GM12878 (cell line): ENCODE data around the gene GRPEL2. TPM values are rescaled to one million over a fixed set of nuclear protein-coding genes. Genes with fewer than 3 reads are reported as not detected.

ENCODE experiments used
- ATAC-seq: fragments of 200-7000 bp; cut with Tn5 transposase; 3 replicates; pipeline ENCODE4 v1.9.1; 2020; ENCODE audit warnings: mild to moderate bottlenecking, moderate library complexity
- BruUV-seq: library from RNA; stranded (reverse); fragments of 400-500 nt; replicated peaks from 2 replicates; lab custom pipeline; 2021; lab: Mats Ljungman, UMichigan
- CTCF ChIA-PET: fragments of 300-600 bp; sonication (Branson Sonifier 250); formaldehyde crosslinking; extraction: SDS; loops from one replicate; lab custom pipeline; 2021; ENCODE audit warnings: inconsistent platforms; lab: Yijun Ruan, JAX
- POLR2A ChIA-PET: fragments of 350-600 bp; formaldehyde crosslinking; extraction: SDS; loops from one replicate; lab custom pipeline; 2021; ENCODE audit warnings: inconsistent platforms; lab: Charles Lee
- RAD21 ChIA-PET: fragments of 300-600 bp; sonication (Branson Sonifier 250); formaldehyde crosslinking; loops from one replicate; lab custom pipeline; 2023; ENCODE audit warnings: antibody characterized with exemption; ENCODE audit not compliant: unreplicated experiment; lab: Charles Lee
- SMC1A ChIA-PET: fragments of 300-600 bp; sonication (Branson Sonifier 250); formaldehyde crosslinking; loops from one replicate; lab custom pipeline; 2023; ENCODE audit not compliant: unreplicated experiment, uncharacterized antibody; lab: Charles Lee
- DNase-seq: peaks from one replicate; pipeline ENCODE4 v3.0.0-alpha.2; 2011; ENCODE audit warnings: low read depth, low spot score
- FAIRE-seq: peaks from 3 replicates; lab custom pipeline; 2011; peaks lifted over from hg19 to GRCh38; lab: Jason Lieb, UNC
- H2AFZ ChIP-seq: 2 replicates; pipeline ENCODE4 v1.6.0; 2011; ENCODE audit warnings: low read depth, low read length, control low read depth; ENCODE audit not compliant: control insufficient read depth
- H3K27ac ChIP-seq: 2 replicates; pipeline ENCODE4 v1.5.1; 2011; ENCODE audit warnings: control low read depth; ENCODE audit not compliant: control insufficient read depth, insufficient read depth
- H3K27me3 ChIP-seq, 2 experiments: replicated peaks in 1 of 2; 2 replicates each; pipeline versions ENCODE4 v1.6.0 to v1.6.1; 2011; ENCODE audit warnings: low read length in 1 of 2; ENCODE audit not compliant: control insufficient read depth in 2 of 2, insufficient read depth in 2 of 2
- H3K36me3 ChIP-seq, 2 experiments: 2 replicates each; pipeline ENCODE4 v1.5.1; 2011; ENCODE audit warnings: low read length in 1 of 2; ENCODE audit not compliant: control insufficient read depth in 2 of 2, insufficient read depth in 2 of 2
- H3K4me1 ChIP-seq: 2 replicates; pipeline ENCODE4 v1.6.1; 2011; ENCODE audit warnings: mild to moderate bottlenecking, low read length, moderate library complexity, mixed read lengths; ENCODE audit not compliant: control insufficient read depth, insufficient read depth
- H3K4me2 ChIP-seq: 2 replicates; pipeline ENCODE4 v1.6.0; 2011; ENCODE audit warnings: control low read depth; ENCODE audit not compliant: control insufficient read depth, insufficient read depth
- H3K4me3 ChIP-seq: fragments of 200-600 bp; sonication (generic); 2 replicates; pipeline ENCODE4 v1.5.1; 2016
- H3K79me2 ChIP-seq: 2 replicates; pipeline ENCODE4 v1.6.0; 2011; ENCODE audit warnings: low read length; ENCODE audit not compliant: control insufficient read depth, insufficient read depth
- H3K9ac ChIP-seq: 2 replicates; pipeline ENCODE4 v1.8.0; 2011; ENCODE audit warnings: low read length, control low read depth, mixed read lengths; ENCODE audit not compliant: control insufficient read depth, insufficient read depth
- H3K9me3 ChIP-seq: replicated peaks from 3 replicates; pipeline ENCODE4 v1.5.1; 2011; ENCODE audit warnings: mild to moderate bottlenecking, low read length; ENCODE audit not compliant: control insufficient read depth, insufficient read depth
- H4K20me1 ChIP-seq: 2 replicates; pipeline ENCODE4 v1.6.0; 2011; ENCODE audit not compliant: control insufficient read depth, insufficient read depth
- ATF3 ChIP-seq: IDR thresholded peaks from 2 replicates; pipeline ENCODE4 v1.6.1; 2011; ENCODE audit warnings: low read depth, mild to moderate bottlenecking, low read length, moderate library complexity, borderline replicate concordance; ENCODE audit errors: extremely low read depth
- BACH1 ChIP-seq: fragments of 450-650 bp; IDR thresholded peaks from 2 replicates; pipeline ENCODE4 v1.6.1; 2017; ENCODE audit warnings: mild to moderate bottlenecking, borderline replicate concordance
- CHD4 ChIP-seq: fragments of 200-600 bp; sonication (generic); IDR thresholded peaks from 2 replicates; pipeline ENCODE4 v1.6.1; 2016; ENCODE audit warnings: mild to moderate bottlenecking
- CREM ChIP-seq: IDR thresholded peaks from 2 replicates; pipeline ENCODE4 v1.6.1; 2014; ENCODE audit warnings: antibody characterized with exemption, low read depth
- DPF2 ChIP-seq: fragments of 450-650 bp; IDR thresholded peaks from 2 replicates; pipeline ENCODE4 v1.6.1; 2017; ENCODE audit warnings: mild to moderate bottlenecking
- EP300 ChIP-seq, 2 experiments: fragments of 150-350 bp in 1 of 2; IDR thresholded peaks; 2 replicates each; pipeline ENCODE4 v1.6.1; 2011 to 2012; ENCODE audit warnings: low read depth in 2 of 2, low read length in 2 of 2, borderline replicate concordance in 1 of 2, improper control_type of control experiment in 1 of 2, inconsistent platforms in 1 of 2; ENCODE audit not compliant: control insufficient read depth in 1 of 2
- ETV6 ChIP-seq, 2 experiments: fragments of 450-650 bp in 1 of 2; IDR thresholded peaks in 1 of 2; conservative IDR thresholded peaks in 1 of 2; 2 replicates each; pipeline ENCODE4 v1.6.1; 2014; ENCODE audit warnings: antibody characterized with exemption in 1 of 2, borderline replicate concordance in 1 of 2, low read depth in 1 of 2, mild to moderate bottlenecking in 1 of 2, moderate library complexity in 1 of 2
- KLF5 ChIP-seq: fragments of 450-650 bp; IDR thresholded peaks from 2 replicates; pipeline ENCODE4 v1.6.1; 2014; ENCODE audit warnings: mild to moderate bottlenecking; ENCODE audit not compliant: partially characterized antibody
- MYB ChIP-seq: fragments of 150-350 bp; IDR thresholded peaks from 2 replicates; pipeline ENCODE4 v1.6.1; 2014; ENCODE audit warnings: mild to moderate bottlenecking, low read depth, low read length, borderline replicate concordance
- POLR2A ChIP-seq: IDR thresholded peaks from 2 replicates; pipeline ENCODE4 v1.6.1; 2011; ENCODE audit warnings: low read depth, mild to moderate bottlenecking, low read length
- PRDM15 ChIP-seq: fragments of 450-650 bp; formaldehyde crosslinking; IDR thresholded peaks from 2 replicates; pipeline ENCODE4 v1.4.0; 2020; ENCODE audit warnings: mild to moderate bottlenecking, moderate library complexity
- RAD51 ChIP-seq: fragments of 450-650 bp; IDR thresholded peaks from 2 replicates; pipeline ENCODE4 v1.6.1; 2016; ENCODE audit warnings: moderate library complexity, mild to moderate bottlenecking, inconsistent platforms
- USF2 ChIP-seq: IDR thresholded peaks from 2 replicates; pipeline ENCODE4 v1.6.1; 2011; ENCODE audit warnings: low read depth, low read length, improper control_type of control experiment, borderline replicate concordance
- YY1 ChIP-seq: IDR thresholded peaks from 2 replicates; pipeline ENCODE4 v1.6.1; 2011; ENCODE audit warnings: low read depth, mild to moderate bottlenecking, low read length
- ZBTB11 ChIP-seq: fragments of 450-650 bp; formaldehyde crosslinking; IDR thresholded peaks from 2 replicates; pipeline ENCODE4 v1.5.0; 2022; ENCODE audit warnings: mild to moderate bottlenecking, missing genetic modification characterization
- WGBS: methylation state at CpG from one replicate; pipeline ENCODE4 v1.1.6; 2016; ENCODE audit warnings: low lambda C conversion rate; ENCODE audit not compliant: insufficient replicate concordance, insufficient coverage; ENCODE audit errors: missing lambda C conversion rate; 5-methylcytosine and 5-hydroxymethylcytosine counted together
- in situ Hi-C: fragments of 300-500 bp; cut with MboI; formaldehyde crosslinking; loops from 9 replicates; pipeline ENCODE4 v1.14.3; 2018; ENCODE audit warnings: mixed read lengths
- intact Hi-C: fragments of 100-400 bp; cut with micrococcal nuclease; formaldehyde crosslinking; loops from one replicate; pipeline ENCODE4 v1.14.2; 2022; ENCODE audit not compliant: unreplicated experiment
- polyA plus RNA-seq, 11 experiments: library from polyadenylated mRNA; depleted of rRNA in 4 of 11; unstranded in 6 of 11; stranded (reverse) in 5 of 11; fragments of >200 nt; fragmentation: Nextera tagmentation in 4 of 11; fragmentation: Illumina TruSeq in 1 of 11; extraction: Ambion mirVana in 4 of 11; extraction: Trizol in 1 of 11; gene quantifications; 1 replicate in 1 of 11; 2 replicates in 10 of 11; pipeline versions ENCODE4 v1.2.1 to v1.2.3, GENCODE V29; 2011 to 2016; ENCODE audit warnings: inconsistent platforms in 2 of 11, missing spikeins in 2 of 11, low read depth in 1 of 11
- total RNA-seq, 4 experiments: library from RNA; depleted of rRNA in 3 of 4; stranded (reverse); fragments of >200 nt in 3 of 4; fragmentation: Illumina TruSeq in 1 of 4; extraction: Trizol in 1 of 4; gene quantifications; 2 replicates each; pipeline versions ENCODE4 v1.2.1 to v1.2.3, GENCODE V29; 2013 to 2021

The GRPEL2 gene
- total and polyA plus RNA-seq, 10 of the 15 experiments (the other 5 are each of a cell fraction or from before 2014, with no cell fraction given): 4.4 to 20.2 (median 14.1) TPM

- no peak for DNase-seq
- Histone ChIP-seq H3K27me3 (no peaks in the 10 kb centered on the region), H3K9me3 (no peaks in the 10 kb centered on the region), H3K4me2 (no peak overlapping the region), H3K4me3 (no peak overlapping the region), H3K4me1 (peaks cover 13% of the 10 kb centered on the region), H2AFZ (no peak overlapping the region)
- BruUV-seq: no TSS peak
- no peak for FAIRE-seq
- no peak for TF ChIP-seq RAD51
- no peak for TF ChIP-seq USF2
- TF ChIP-seq ZBTB11 (CRISPR knock-in tag): no peak
- TF ChIP-seq CHD4: no peak
- TF ChIP-seq MYB: no peak
- no peak for TF ChIP-seq POLR2A
- no peak for TF ChIP-seq CREM
- TF ChIP-seq ETV6 (conservative IDR thresholded peaks at IDR 0.05 in 1 of 2, IDR thresholded peaks at IDR 0.05 in 1 of 2; ENCODE audit: borderline replicate concordance in 1 of 2, low read depth in 1 of 2): no peak
- no peak for TF ChIP-seq ATF3
- TF ChIP-seq EP300 (IDR thresholded peaks at IDR 0.05; ENCODE audit: borderline replicate concordance in 1 of 2, control insufficient read depth in 1 of 2, low read depth in 2 of 2, low read length in 2 of 2): no peak
- TF ChIP-seq KLF5: no peak
- TF ChIP-seq BACH1: no peak
- TF ChIP-seq DPF2: no peak
- TF ChIP-seq YY1: no peak
- no peak for TF ChIP-seq PRDM15 (CRISPR knock-in tag)
- TF ChIP-seq, all 136 proteins: peak for 0
- Histone ChIP-seq H3K36me3 (no peaks in the 10 kb centered on the region), H3K79me2 (peaks cover 10% of the 10 kb centered on the region), H3K9ac (no peak overlapping the region), H4K20me1 (no peaks in the 10 kb centered on the region), H3K27ac (no peak overlapping the region)
- POLR2A ChIA-PET: interaction anchor here (1.9 kb wide), 1 partner anchor 15 kb away, joined by 9 read pairs; the partner anchor contains the start of gene GRPEL2
- intact Hi-C loops (no loop called here), in situ Hi-C loops (no loop called here)
- SMC1A ChIA-PET: interaction anchor here (1.3 to 1.4 kb wide), 2 partner anchors 9 to 14 kb away, joined by 3 to 4 read pairs; no protein-coding TSS in a partner anchor
- no peak for ATAC-seq
- 94% methylated on average over 1 of the region's 1 CpG for WGBS
- CTCF ChIA-PET: interaction anchor here (1.2 to 2.6 kb wide), 6 partner anchors 8 to 259 kb away, joined by 3 to 11 read pairs (median 4); partner anchors contain the start of gene GRPEL2
- RAD21 ChIA-PET: interaction anchor here (0.5 to 1.3 kb wide), 2 partner anchors 11 to 39 kb away, joined by 4 to 5 read pairs; no protein-coding TSS in a partner anchor
These were observed 15.0 kb downstream of the GRPEL2 start for GRCh38 chr5:149360272-149360671.
